H1 (cell line): ENCODE measurements around the gene EFNA3. TPM values are rescaled to one million over a fixed set of nuclear protein-coding genes. Genes with fewer than 3 reads are reported as not detected.
A peak's percentile ranks its signal among the peaks of the same experiment; 100 is the strongest.

Experiments
- BCL11A ChIP-seq, 2 experiments: IDR thresholded peaks; one replicate each; pipeline ENCODE4 v1.6.1; 2011; ENCODE audit warnings: low read depth in 2 of 2, low read length in 2 of 2, mild to moderate bottlenecking in 2 of 2
- CBX5 ChIP-seq: fragments of 300-800, 300-1000 bp; sonication (generic); IDR thresholded peaks from 2 replicates; pipeline ENCODE4 v1.7.1; 2016; ENCODE audit warnings: antibody characterized with exemption, low read length, low read depth
- CBX8 ChIP-seq: fragments of 300-800, 300-1000 bp; sonication (generic); IDR thresholded peaks from 2 replicates; pipeline ENCODE4 v1.7.1; 2016; ENCODE audit warnings: low read depth, low read length, borderline replicate concordance
- CHD2 ChIP-seq: IDR thresholded peaks from 2 replicates; pipeline ENCODE4 v1.6.1; 2012; ENCODE audit warnings: low read length, improper control_type of control experiment
- CREB1 ChIP-seq: IDR thresholded peaks from 2 replicates; pipeline ENCODE4 v1.6.1; 2012; ENCODE audit warnings: inconsistent platforms
- EGR1 ChIP-seq: IDR thresholded peaks from 2 replicates; pipeline ENCODE4 v1.6.1; 2011; ENCODE audit warnings: low read depth, low read length, borderline replicate concordance
- EZH2 ChIP-seq: fragments of 200-600 bp; sonication (generic); IDR thresholded peaks from 2 replicates; pipeline ENCODE4 v1.7.1; 2012; ENCODE audit warnings: low read depth, mild to moderate bottlenecking, moderate library complexity, low read length, inconsistent platforms; ENCODE audit not compliant: severe bottlenecking
- FOSL1 ChIP-seq: IDR thresholded peaks from 2 replicates; pipeline ENCODE4 v1.6.1; 2011; ENCODE audit warnings: mild to moderate bottlenecking, low read depth, low read length, moderate library complexity; ENCODE audit not compliant: insufficient read depth
- JUN ChIP-seq: IDR thresholded peaks from 2 replicates; pipeline ENCODE4 v1.6.1; 2011; ENCODE audit warnings: low read depth, mild to moderate bottlenecking, improper control_type of control experiment, low read length
- MAFK ChIP-seq: IDR thresholded peaks from 2 replicates; pipeline ENCODE4 v1.6.1; 2012; ENCODE audit warnings: low read depth, mild to moderate bottlenecking, improper control_type of control experiment, low read length
- NANOG ChIP-seq: IDR thresholded peaks from 2 replicates; pipeline ENCODE4 v1.6.1; 2011; ENCODE audit warnings: low read length, low read depth, mild to moderate bottlenecking, inconsistent platforms; ENCODE audit not compliant: insufficient read depth, poor library complexity, severe bottlenecking
- POLR2A ChIP-seq, 2 experiments: IDR thresholded peaks; 1 replicate in 1 of 2; 2 replicates in 1 of 2; pipeline ENCODE4 v1.6.1; 2011; ENCODE audit warnings: low read depth in 2 of 2, low read length in 2 of 2, mild to moderate bottlenecking in 2 of 2; ENCODE audit errors: control extremely low read depth in 1 of 2
- RAD21 ChIP-seq, 2 experiments: IDR thresholded peaks in 1 of 2; conservative IDR thresholded peaks in 1 of 2; 2 replicates each; pipeline ENCODE4 v1.6.1; 2011; ENCODE audit warnings: low read depth in 2 of 2, low read length in 2 of 2, improper control_type of control experiment in 1 of 2, inconsistent platforms in 1 of 2, mild to moderate bottlenecking in 1 of 2, moderate library complexity in 1 of 2
- RXRA ChIP-seq: IDR thresholded peaks from 2 replicates; pipeline ENCODE4 v1.6.1; 2011; ENCODE audit warnings: low read depth, mild to moderate bottlenecking, low read length, moderate library complexity; ENCODE audit not compliant: insufficient read depth
- SIN3A ChIP-seq, 2 experiments: IDR thresholded peaks in 1 of 2; conservative IDR thresholded peaks in 1 of 2; 2 replicates each; pipeline ENCODE4 v1.6.1; 2011 to 2012; ENCODE audit warnings: low read length in 2 of 2, improper control_type of control experiment in 1 of 2, low read depth in 1 of 2, mild to moderate bottlenecking in 1 of 2
- SP1 ChIP-seq: IDR thresholded peaks from 2 replicates; pipeline ENCODE4 v1.6.1; 2011; ENCODE audit warnings: low read depth, low read length
- SP4 ChIP-seq: IDR thresholded peaks from 2 replicates; pipeline ENCODE4 v1.6.1; 2012; ENCODE audit warnings: low read length, inconsistent platforms
- polyA plus RNA-seq, 7 experiments: library from polyadenylated mRNA; depleted of rRNA in 3 of 7; stranded (reverse) in 5 of 7; unstranded in 2 of 7; fragments of >200 nt in 5 of 7; fragments of 200-250 nt in 2 of 7; gene quantifications; 1 replicate in 5 of 7; 2 replicates in 1 of 7; 4 replicates in 1 of 7; pipeline versions ENCODE4 v1.2.1 to v1.2.3, GENCODE V29; 2011 to 2013; ENCODE audit warnings: missing spikeins in 2 of 7, mixed read lengths in 2 of 7
- total RNA-seq: library from RNA; stranded (reverse); fragmentation: NEBNext Ultra II Directional; extraction: Animal tissue kit (Norgen Biotek cat#: 25700); gene quantifications from 2 replicates; pipeline ENCODE4 v1.2.1, GENCODE V29; 2021
- TF ChIP-seq, protein P1 (sequence below): IDR thresholded peaks from 2 replicates; pipeline ENCODE4 v1.6.1; 2011; ENCODE audit warnings: low read depth, mild to moderate bottlenecking, low read length; ENCODE audit not compliant: insufficient read depth

Gene EFNA3
- total and polyA plus RNA-seq, 2 of the 8 experiments (the other 6 are each of a cell fraction or from before 2014, with no cell fraction given), result 10.8 to 13.8 TPM

DNA sequence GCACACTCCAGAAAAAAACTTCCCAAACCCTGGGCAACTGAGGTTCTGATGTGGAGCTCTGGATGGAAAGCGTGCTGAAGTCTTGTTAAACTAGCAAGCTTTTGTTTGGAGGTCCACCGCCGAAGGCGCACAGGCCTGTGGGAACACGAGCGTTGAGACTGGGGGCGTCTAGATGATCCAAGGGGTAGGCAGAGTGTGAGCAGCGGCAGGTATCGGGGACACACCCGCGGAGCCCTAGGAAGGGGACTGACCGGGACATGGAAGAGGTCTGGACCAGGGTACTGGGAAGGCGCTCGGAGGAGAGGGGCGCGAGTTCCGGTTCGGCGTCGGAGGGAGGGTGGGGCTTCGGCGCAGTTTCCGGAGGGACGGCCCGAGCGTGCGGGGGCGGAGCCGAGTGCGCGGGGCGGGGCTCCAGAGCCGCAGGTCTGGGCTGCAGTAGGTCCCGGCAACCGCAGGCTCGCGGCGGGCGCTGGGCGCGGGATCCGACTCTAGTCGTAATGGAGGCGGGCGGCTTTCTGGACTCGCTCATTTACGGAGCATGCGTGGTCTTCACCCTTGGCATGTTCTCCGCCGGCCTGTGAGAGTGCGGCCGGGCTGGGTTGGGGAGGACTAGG, 56.9 kb downstream of the EFNA3 start, which contains the start of gene SLC50A1 (continued):
- TF ChIP-seq JUN, result no peak
- no peak for TF ChIP-seq CHD2
- TF ChIP-seq NANOG, result no peak
- TF ChIP-seq BCL11A (IDR thresholded peaks at IDR 0.05; ENCODE audit: low read depth in 2 of 2, low read length in 2 of 2), result no peak
- TF ChIP-seq RXRA, result no peak
- no peak for TF ChIP-seq MAFK
- no peak for TF ChIP-seq SP4
- TF ChIP-seq SIN3A (conservative IDR thresholded peaks at IDR 0.05 in 1 of 2, IDR thresholded peaks at IDR 0.05 in 1 of 2; ENCODE audit: low read depth in 1 of 2, low read length in 2 of 2), result peak; percentile 1 to 29; a peak in 1 of 4 replicates
- TF ChIP-seq CBX5, result no peak
- TF ChIP-seq CBX8, result no peak
- no peak for TF ChIP-seq EZH2
- TF ChIP-seq FOSL1, result no peak
- no peak; a peak in 1 of 4 replicates for TF ChIP-seq RAD21 (IDR thresholded peaks at IDR 0.05 in 1 of 2, conservative IDR thresholded peaks at IDR 0.05 in 1 of 2; ENCODE audit: low read depth in 2 of 2, low read length in 2 of 2)
- TF ChIP-seq, protein P1, sequence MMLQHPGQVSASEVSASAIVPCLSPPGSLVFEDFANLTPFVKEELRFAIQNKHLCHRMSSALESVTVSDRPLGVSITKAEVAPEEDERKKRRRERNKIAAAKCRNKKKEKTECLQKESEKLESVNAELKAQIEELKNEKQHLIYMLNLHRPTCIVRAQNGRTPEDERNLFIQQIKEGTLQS, result no peak
- TF ChIP-seq POLR2A (IDR thresholded peaks at IDR 0.05; ENCODE audit: control extremely low read depth in 1 of 2, low read depth in 2 of 2, low read length in 2 of 2), result peak in 1 of 2 experiments; percentile 69; a peak in 2 of 3 replicates
- TF ChIP-seq CREB1, result no peak
- TF ChIP-seq SP1, result no peak
- TF ChIP-seq EGR1, result peak; percentile 89; the same call in 1 of the 2 replicates
